SK-N-SH treated with all-trans-retinoic acid at 6 μM for 48 hours (cell line): ENCODE measurements around the gene PIAS3.

Experiments
- ATAC-seq: fragments of 200-7000 bp; cut with Tn5 transposase; 3 replicates; pipeline ENCODE4 v1.9.1; 2020; ENCODE audit warnings: mild to moderate bottlenecking, moderate library complexity
- ARNTL ChIP-seq: fragments of 450-650 bp; formaldehyde crosslinking; IDR thresholded peaks from 2 replicates; pipeline ENCODE4 v1.5.0; 2020; ENCODE audit warnings: low read depth, mild to moderate bottlenecking, moderate library complexity, borderline replicate concordance
- BACH2 ChIP-seq: fragments of 250-450 bp; sonication (Bioruptor Pico); IDR thresholded peaks from 2 replicates; pipeline ENCODE4 v1.9.0; 2021; ENCODE audit warnings: mild to moderate bottlenecking, borderline replicate concordance
- GLIS3 ChIP-seq: fragments of 250-450 bp; sonication (Bioruptor Pico); IDR thresholded peaks from 2 replicates; pipeline ENCODE4 v1.5.0; 2020; ENCODE audit warnings: mild to moderate bottlenecking, moderate library complexity
- ISL1 ChIP-seq: fragments of 250-450 bp; sonication (Bioruptor Pico); IDR thresholded peaks from 2 replicates; pipeline ENCODE4 v2.1.2; 2022; ENCODE audit warnings: mild to moderate bottlenecking, moderate library complexity
- OSR1 ChIP-seq: fragments of 250-450 bp; sonication (Bioruptor Pico); IDR thresholded peaks from 2 replicates; pipeline ENCODE4 v1.8.0; 2022; ENCODE audit warnings: moderate library complexity, mild to moderate bottlenecking, inconsistent platforms
- PPARA ChIP-seq: fragments of 250-450 bp; sonication (Bioruptor Pico); IDR thresholded peaks from 2 replicates; pipeline ENCODE4 v1.5.0; 2020; ENCODE audit warnings: mild to moderate bottlenecking, borderline replicate concordance
- RARB ChIP-seq: fragments of 250-450 bp; sonication (Bioruptor Pico); IDR thresholded peaks from 2 replicates; pipeline ENCODE4 v1.8.0; 2021; ENCODE audit warnings: mild to moderate bottlenecking, moderate library complexity
- SNAI2 ChIP-seq: fragments of 250-450 bp; sonication (Bioruptor Pico); IDR thresholded peaks from 2 replicates; pipeline ENCODE4 v1.5.0; 2020; ENCODE audit warnings: mild to moderate bottlenecking, moderate library complexity
- TCF4 ChIP-seq: fragments of 250-450 bp; sonication (Bioruptor Pico); IDR thresholded peaks from 2 replicates; pipeline ENCODE4 v1.8.0; 2021; ENCODE audit warnings: mild to moderate bottlenecking, moderate library complexity, borderline replicate concordance
- TOX ChIP-seq: fragments of 250-450 bp; sonication (Bioruptor Pico); IDR thresholded peaks from 2 replicates; pipeline ENCODE4 v1.8.0; 2021; ENCODE audit warnings: mild to moderate bottlenecking, moderate library complexity, borderline replicate concordance
- ZFP3 ChIP-seq: fragments of 250-450 bp; sonication (Bioruptor Pico); IDR thresholded peaks from 2 replicates; pipeline ENCODE4 v1.5.0; 2020; ENCODE audit warnings: mild to moderate bottlenecking, moderate library complexity
- ZFP30 ChIP-seq: fragments of 450-650 bp; formaldehyde crosslinking; IDR thresholded peaks from 2 replicates; pipeline ENCODE4 v1.5.0; 2022; ENCODE audit warnings: mild to moderate bottlenecking, moderate library complexity
- ZNF565 ChIP-seq: fragments of 450-650 bp; formaldehyde crosslinking; conservative IDR thresholded peaks from 2 replicates; pipeline ENCODE4 v1.5.0; 2020; ENCODE audit warnings: low read depth, mild to moderate bottlenecking, moderate library complexity
- ZNF8 ChIP-seq: fragments of 450-650 bp; formaldehyde crosslinking; IDR thresholded peaks from 2 replicates; pipeline ENCODE4 v1.5.0; 2020; ENCODE audit warnings: mild to moderate bottlenecking, moderate library complexity
- TF ChIP-seq, protein P1 (sequence below): fragments of 250-450 bp; sonication (Bioruptor Pico); IDR thresholded peaks from 2 replicates; pipeline ENCODE4 v1.5.1; 2021; ENCODE audit warnings: mild to moderate bottlenecking, moderate library complexity
- TF ChIP-seq, protein P2 (sequence below): fragments of 250-450 bp; sonication (Bioruptor Pico); IDR thresholded peaks from 2 replicates; pipeline ENCODE4 v1.5.0; 2020; ENCODE audit warnings: mild to moderate bottlenecking, moderate library complexity
- TF ChIP-seq, protein P3 (sequence below): fragments of 250-450 bp; sonication (Bioruptor Pico); IDR thresholded peaks from 2 replicates; pipeline ENCODE4 v1.8.0; 2020; ENCODE audit warnings: mild to moderate bottlenecking, moderate library complexity, borderline replicate concordance
- TF ChIP-seq, protein P4 (sequence below): fragments of 250-450 bp; sonication (Bioruptor Pico); IDR thresholded peaks from 2 replicates; pipeline ENCODE4 v1.8.0; 2021; ENCODE audit warnings: low read depth, mild to moderate bottlenecking, moderate library complexity, borderline replicate concordance

The PIAS3 gene

DNA sequence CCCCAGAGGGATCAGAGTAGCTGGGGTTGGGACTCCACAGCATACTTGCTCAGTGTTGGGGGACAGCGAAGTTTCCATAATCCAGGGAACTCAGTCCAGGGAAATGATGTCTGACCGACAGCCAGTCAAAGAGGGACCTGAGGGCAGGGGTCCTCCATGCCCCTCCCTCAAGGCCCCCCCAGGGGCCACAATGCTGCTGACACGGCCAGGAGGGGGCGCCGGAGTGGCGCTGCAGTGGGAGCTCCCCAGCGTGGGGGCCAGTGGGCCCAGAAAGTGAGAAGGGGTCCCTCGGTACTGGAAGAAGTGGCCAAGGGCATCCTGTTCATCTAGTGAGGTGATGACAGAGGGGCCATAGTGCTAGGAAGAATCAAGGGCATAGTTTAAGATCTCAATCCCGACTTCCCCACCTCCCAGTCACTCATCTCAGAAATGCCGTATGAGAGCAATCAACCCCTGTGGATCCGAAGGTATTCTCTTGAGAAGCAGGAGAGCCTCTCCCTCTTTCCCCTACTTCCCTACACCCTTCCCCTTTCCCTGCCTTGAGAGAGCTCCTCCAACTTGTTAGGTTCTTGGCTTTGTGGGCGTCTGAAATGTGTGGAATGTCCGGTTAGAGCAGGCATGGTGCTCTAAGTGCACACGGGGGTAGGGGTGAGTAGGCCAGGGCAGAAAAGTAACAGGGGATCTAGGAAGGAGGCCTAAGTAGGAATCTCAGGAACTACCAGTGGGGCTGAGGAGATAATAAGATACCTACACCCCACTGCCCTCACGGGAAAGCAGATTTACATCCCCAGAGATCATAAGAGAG, 9.3 kb downstream of the PIAS3 start (continued):
- TF ChIP-seq, protein P1, sequence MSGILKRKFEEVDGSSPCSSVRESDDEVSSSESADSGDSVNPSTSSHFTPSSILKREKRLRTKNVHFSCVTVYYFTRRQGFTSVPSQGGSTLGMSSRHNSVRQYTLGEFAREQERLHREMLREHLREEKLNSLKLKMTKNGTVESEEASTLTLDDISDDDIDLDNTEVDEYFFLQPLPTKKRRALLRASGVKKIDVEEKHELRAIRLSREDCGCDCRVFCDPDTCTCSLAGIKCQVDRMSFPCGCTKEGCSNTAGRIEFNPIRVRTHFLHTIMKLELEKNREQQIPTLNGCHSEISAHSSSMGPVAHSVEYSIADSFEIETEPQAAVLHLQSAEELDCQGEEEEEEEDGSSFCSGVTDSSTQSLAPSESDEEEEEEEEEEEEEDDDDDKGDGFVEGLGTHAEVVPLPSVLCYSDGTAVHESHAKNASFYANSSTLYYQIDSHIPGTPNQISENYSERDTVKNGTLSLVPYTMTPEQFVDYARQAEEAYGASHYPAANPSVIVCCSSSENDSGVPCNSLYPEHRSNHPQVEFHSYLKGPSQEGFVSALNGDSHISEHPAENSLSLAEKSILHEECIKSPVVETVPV (CRISPR knock-in tag), result no peak

DNA sequence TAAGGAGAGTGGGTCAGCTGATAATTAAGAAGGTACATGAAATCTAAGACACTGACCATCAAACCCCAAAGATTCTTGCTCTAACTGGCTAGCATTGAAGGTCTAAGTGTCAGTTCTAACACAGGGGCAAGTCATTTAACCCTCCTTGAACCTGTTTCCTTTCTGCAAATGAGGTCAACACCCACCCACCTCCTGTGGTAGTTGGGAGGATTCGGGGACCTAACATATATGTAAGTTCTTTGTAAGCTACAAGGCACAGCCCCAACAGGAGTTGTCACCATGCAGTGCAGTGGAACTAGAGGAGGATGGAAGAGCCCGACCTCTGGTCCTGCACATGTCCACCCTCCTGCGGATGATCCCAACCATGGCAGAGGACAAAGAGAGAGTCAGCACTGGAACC, 11.1 kb downstream of the PIAS3 start:
- no peak for ATAC-seq
- TF ChIP-seq ZNF565, result no peak
- TF ChIP-seq PPARA (CRISPR knock-in tag), result no peak
- no peak for TF ChIP-seq ARNTL (CRISPR knock-in tag)
- TF ChIP-seq, protein P2, sequence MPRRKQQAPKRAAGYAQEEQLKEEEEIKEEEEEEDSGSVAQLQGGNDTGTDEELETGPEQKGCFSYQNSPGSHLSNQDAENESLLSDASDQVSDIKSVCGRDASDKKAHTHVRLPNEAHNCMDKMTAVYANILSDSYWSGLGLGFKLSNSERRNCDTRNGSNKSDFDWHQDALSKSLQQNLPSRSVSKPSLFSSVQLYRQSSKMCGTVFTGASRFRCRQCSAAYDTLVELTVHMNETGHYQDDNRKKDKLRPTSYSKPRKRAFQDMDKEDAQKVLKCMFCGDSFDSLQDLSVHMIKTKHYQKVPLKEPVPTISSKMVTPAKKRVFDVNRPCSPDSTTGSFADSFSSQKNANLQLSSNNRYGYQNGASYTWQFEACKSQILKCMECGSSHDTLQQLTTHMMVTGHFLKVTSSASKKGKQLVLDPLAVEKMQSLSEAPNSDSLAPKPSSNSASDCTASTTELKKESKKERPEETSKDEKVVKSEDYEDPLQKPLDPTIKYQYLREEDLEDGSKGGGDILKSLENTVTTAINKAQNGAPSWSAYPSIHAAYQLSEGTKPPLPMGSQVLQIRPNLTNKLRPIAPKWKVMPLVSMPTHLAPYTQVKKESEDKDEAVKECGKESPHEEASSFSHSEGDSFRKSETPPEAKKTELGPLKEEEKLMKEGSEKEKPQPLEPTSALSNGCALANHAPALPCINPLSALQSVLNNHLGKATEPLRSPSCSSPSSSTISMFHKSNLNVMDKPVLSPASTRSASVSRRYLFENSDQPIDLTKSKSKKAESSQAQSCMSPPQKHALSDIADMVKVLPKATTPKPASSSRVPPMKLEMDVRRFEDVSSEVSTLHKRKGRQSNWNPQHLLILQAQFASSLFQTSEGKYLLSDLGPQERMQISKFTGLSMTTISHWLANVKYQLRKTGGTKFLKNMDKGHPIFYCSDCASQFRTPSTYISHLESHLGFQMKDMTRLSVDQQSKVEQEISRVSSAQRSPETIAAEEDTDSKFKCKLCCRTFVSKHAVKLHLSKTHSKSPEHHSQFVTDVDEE (CRISPR knock-in tag), result no peak
- no peak for TF ChIP-seq GLIS3
- no peak for TF ChIP-seq ZFP3 (CRISPR knock-in tag)

DNA sequence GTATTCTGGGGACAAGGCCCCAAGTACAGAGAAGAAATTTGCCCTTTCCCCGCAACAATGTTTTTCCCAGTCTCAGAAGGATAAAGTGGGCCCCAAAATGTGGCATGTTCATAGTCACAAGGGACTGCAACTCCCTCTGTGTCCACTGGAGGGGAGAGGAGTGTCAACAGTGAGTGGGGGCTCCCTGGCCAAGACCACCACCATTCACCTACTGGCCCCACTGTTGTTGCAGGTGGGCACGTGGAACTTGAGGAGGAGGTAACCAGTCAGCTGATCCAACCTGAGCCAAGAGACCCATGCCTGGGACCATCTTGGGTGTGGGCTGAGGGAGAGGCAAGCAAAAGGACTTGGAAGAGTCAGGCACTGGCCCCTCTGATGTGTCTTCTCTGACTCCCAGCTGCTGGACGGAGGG, 12.7 kb downstream of the PIAS3 start:
- TF ChIP-seq ISL1 (no peak), ZFP3 (CRISPR knock-in tag) (no peak), TOX (CRISPR knock-in tag) (no peak)
- TF ChIP-seq, protein P1 (CRISPR knock-in tag), result no peak
- TF ChIP-seq, protein P3, sequence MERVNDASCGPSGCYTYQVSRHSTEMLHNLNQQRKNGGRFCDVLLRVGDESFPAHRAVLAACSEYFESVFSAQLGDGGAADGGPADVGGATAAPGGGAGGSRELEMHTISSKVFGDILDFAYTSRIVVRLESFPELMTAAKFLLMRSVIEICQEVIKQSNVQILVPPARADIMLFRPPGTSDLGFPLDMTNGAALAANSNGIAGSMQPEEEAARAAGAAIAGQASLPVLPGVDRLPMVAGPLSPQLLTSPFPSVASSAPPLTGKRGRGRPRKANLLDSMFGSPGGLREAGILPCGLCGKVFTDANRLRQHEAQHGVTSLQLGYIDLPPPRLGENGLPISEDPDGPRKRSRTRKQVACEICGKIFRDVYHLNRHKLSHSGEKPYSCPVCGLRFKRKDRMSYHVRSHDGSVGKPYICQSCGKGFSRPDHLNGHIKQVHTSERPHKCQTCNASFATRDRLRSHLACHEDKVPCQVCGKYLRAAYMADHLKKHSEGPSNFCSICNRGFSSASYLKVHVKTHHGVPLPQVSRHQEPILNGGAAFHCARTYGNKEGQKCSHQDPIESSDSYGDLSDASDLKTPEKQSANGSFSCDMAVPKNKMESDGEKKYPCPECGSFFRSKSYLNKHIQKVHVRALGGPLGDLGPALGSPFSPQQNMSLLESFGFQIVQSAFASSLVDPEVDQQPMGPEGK (CRISPR knock-in tag), result no peak
- peak; percentile 62 for ATAC-seq

DNA sequence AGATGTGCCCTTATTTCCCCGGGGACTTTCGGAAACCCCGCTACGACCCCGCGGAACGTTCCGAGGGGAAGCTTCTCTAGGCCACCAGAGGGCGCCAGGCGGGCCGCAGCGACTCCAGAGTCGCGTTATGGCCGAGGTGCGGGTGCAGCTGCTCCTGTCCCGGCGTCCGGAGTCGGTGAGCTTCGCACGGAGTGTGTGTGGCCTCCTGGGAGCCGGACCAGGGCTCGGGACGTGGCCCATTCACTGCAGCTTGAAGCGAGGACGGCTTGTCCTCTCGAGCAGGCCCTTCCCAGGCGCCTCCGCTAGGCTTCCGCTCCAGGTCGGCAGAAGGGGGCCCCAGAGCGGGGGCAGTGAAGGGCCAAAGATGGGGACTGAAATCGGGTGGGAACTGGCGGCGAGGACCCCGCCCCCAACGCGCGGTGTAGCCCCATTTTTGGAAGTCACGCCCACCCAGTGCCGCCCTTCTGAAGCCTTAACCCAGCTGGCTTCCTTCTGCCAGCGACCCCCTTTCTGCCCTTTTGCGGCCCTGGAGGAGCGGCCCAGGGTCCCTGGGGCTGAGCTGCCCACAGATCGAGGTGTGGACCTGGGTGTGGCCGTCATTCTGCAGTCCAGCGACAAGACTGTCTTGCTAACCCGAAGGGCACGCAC, 13.2 kb downstream of the PIAS3 start, which contains the start of gene NUDT17:
NUDT17 (plus strand) TSS at position 117 of the 648 bp plus-strand sequence; CDS start at position 128, 11 bp downstream.
- peak; percentile 84 for ATAC-seq
- TF ChIP-seq, protein P4, sequence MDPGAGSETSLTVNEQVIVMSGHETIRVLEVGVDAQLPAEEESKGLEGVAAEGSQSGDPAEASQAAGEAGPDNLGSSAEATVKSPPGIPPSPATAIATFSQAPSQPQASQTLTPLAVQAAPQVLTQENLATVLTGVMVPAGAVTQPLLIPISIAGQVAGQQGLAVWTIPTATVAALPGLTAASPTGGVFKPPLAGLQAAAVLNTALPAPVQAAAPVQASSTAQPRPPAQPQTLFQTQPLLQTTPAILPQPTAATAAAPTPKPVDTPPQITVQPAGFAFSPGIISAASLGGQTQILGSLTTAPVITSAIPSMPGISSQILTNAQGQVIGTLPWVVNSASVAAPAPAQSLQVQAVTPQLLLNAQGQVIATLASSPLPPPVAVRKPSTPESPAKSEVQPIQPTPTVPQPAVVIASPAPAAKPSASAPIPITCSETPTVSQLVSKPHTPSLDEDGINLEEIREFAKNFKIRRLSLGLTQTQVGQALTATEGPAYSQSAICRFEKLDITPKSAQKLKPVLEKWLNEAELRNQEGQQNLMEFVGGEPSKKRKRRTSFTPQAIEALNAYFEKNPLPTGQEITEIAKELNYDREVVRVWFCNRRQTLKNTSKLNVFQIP, result peak; percentile 80; the same call in 1 of the 2 replicates
- TF ChIP-seq OSR1 (CRISPR knock-in tag) (no peak; the same call in 1 of the 2 replicates), ZNF8 (no peak), TCF4 (CRISPR knock-in tag) (no peak), SNAI2 (no peak), ZFP30 (CRISPR knock-in tag) (no peak), ZNF565 (no peak), RARB (CRISPR knock-in tag) (peak; percentile 12; the same call in 1 of the 2 replicates), ISL1 (no peak), BACH2 (CRISPR knock-in tag) (no peak)
- TF ChIP-seq, protein P1 (CRISPR knock-in tag), result peak; percentile 11; the same call in 1 of the 2 replicates
- TF ChIP-seq, protein P2 (CRISPR knock-in tag), result no peak
